Heart left ventricle (tissue), 16 donors: ENCODE results near the gene EML1. TPM values are rescaled to one million over a fixed set of nuclear protein-coding genes. Genes with fewer than 3 reads are reported as not detected.

ENCODE experiments used
- ATAC-seq, 4 donors: fragments of 200-7000 bp; cut with Tn5 transposase; one replicate each; pipeline ENCODE4 v1.9.1; 2020 to 2022; ENCODE audit warnings: moderate library complexity in 4 of 4, mild to moderate bottlenecking in 3 of 4, moderate number of reproducible peaks in 1 of 4
- DNase-seq, 5 donors: peaks; one replicate each; pipeline ENCODE4 v3.0.0-alpha.2; 2020
- H3K27ac ChIP-seq, 12 donors: fragments of 200-600 bp; sonication (generic) in 4 of 12; one replicate each; pipeline versions ENCODE4 v1.5.0 to v1.8.0; 2016 to 2022; ENCODE audit warnings: mild to moderate bottlenecking in 2 of 12
- H3K27me3 ChIP-seq, 9 donors: fragments of 200-600 bp; sonication (generic) in 2 of 9; one replicate each; pipeline versions ENCODE4 v1.5.1 to v1.8.0; 2016 to 2022; ENCODE audit warnings: mild to moderate bottlenecking in 3 of 9
- H3K36me3 ChIP-seq, 9 donors: fragments of 200-600 bp; sonication (generic) in 2 of 9; one replicate each; pipeline versions ENCODE4 v1.5.0 to v1.8.0; 2018 to 2022; ENCODE audit warnings: mild to moderate bottlenecking in 2 of 9
- H3K4me1 ChIP-seq, 12 donors: fragments of 200-600 bp; sonication (generic) in 4 of 12; one replicate each; pipeline versions ENCODE4 v1.5.0 to v1.8.0; 2016 to 2022; ENCODE audit warnings: mild to moderate bottlenecking in 3 of 12
- H3K4me3 ChIP-seq, 12 donors: fragments of 200-600 bp; sonication (generic) in 4 of 12; one replicate each; pipeline versions ENCODE4 v1.5.0 to v1.8.0; 2017 to 2022; ENCODE audit warnings: mild to moderate bottlenecking in 9 of 12, moderate library complexity in 4 of 12
- H3K9me3 ChIP-seq, 12 donors: fragments of 200-600 bp; sonication (generic) in 4 of 12; one replicate each; pipeline versions ENCODE4 v1.5.0 to v1.8.0; 2016 to 2022; ENCODE audit warnings: mild to moderate bottlenecking in 1 of 12
- CTCF ChIP-seq, 12 donors: fragments of 200-600 bp; sonication (generic) in 4 of 12; IDR thresholded peaks; one replicate each; pipeline versions ENCODE4 v1.5.0 to v1.8.0; 2018 to 2022; ENCODE audit warnings: antibody characterized with exemption in 12 of 12, mild to moderate bottlenecking in 5 of 12
- POLR2A ChIP-seq, 2 donors: fragments of 450-650 bp; IDR thresholded peaks; one replicate each; pipeline ENCODE4 v1.6.1; 2017; ENCODE audit warnings: antibody characterized with exemption in 2 of 2, mild to moderate bottlenecking in 2 of 2, moderate library complexity in 2 of 2
- WGBS, 4 donors: extraction: QIAGEN DNeasy Blood & Tissue Kit in 2 of 4; methylation state at CpG; one replicate each; pipeline versions ENCODE4 v1.1.5 to v1.1.7; 2013 to 2018; 5-methylcytosine and 5-hydroxymethylcytosine counted together
- intact Hi-C, 10 donors: fragments of 100-400 bp; cut with DNase I; formaldehyde crosslinking; loops; one replicate each; pipeline versions ENCODE4 v1.11.1 to v1.14.2; 2022
- polyA plus RNA-seq, 2 donors: library from polyadenylated mRNA; stranded (reverse); fragments of 200-250 nt; gene quantifications; one replicate each; pipeline ENCODE4 v1.2.3, GENCODE V29; 2013
- total RNA-seq, 9 donors: library from RNA; depleted of rRNA in 2 of 9; stranded (reverse); fragments of >200 nt in 2 of 9; fragmentation: NEBNext Ultra II Directional in 3 of 9; extraction: Animal tissue kit (Norgen Biotek cat#: 25700) in 3 of 9; gene quantifications; one replicate each; pipeline versions ENCODE4 v1.1.0 to v1.2.4, GENCODE V29; 2016 to 2023
- donor health status: ischemic (EF 13 %, LVEDD 7.1; RV severe dilation, severe dysfunction).
- donor health status: healthy with polysubstance abuse.
- donor health status: DM: no; HTN: yes; CAD: no.
- donor health status: DM: no; HTN: no; CAD: no.
- donor health status: ischemic (EF 25% LVEDD 6.9; RV normal size, moderate dysfunction).
- donor health status: ischemic (EF 25% LVEDD 5.7; RV mildly dilated, moderate dysfunction).
- donor health status: healthy.
- donor health status: DM: yes; HTN: yes; CAD: no.
- donor health status: ischemic (EF 35%, LVEDD 5.7; RV mildly dilated, moderate dysfunction).
- donor health status: nonischemic (EF 11% LVEDD 7.7; RV severe dilation, severe dysfunction).
- donor health status: DM: yes; HTN: yes; CAD: no.
- donor health status: PGD.
- donor health status: ischemic (EF 29% LVEDD 5.4; RV normal size, mild dysfunction).
- donor health status: nonischemic (EF 23%, LVEDD 6.1; RV moderate dilation, normal function).

EML1 gene
- total and polyA plus RNA-seq, 11 donors = 7.4 to 49.7 (median 39.3) TPM

GRCh38 chr14:99792210-99792535 lies 1.0 kb upstream of the EML1 start:
- intact Hi-C loops = loop anchor here in 9 of 10 donors (2.0 to 10.0 kb wide), 11 partner anchors 35 to 107 kb away; partner anchors contain the start of gene CYP46A1 (in 1 of the 9)
- ATAC-seq = no peak
- TF ChIP-seq CTCF (IDR thresholded peaks at IDR 0.05) = no peak
- no peak for TF ChIP-seq POLR2A (IDR thresholded peaks at IDR 0.05)
- no peak for DNase-seq
- Histone ChIP-seq H3K9me3 (no peaks in the 10 kb centered on the region), H3K4me3 (peak overlapping the region in 6 of 12 donors; percentile 58 to 73 (median 63)), H3K27me3 (peaks cover 0 to 15% (median 0%) of the 10 kb centered on the region in 9 donors), H3K4me1 (peaks cover 0 to 51% (median 35%) of the 10 kb centered on the region in 12 donors), H3K27ac (peak overlapping the region in 11 of 12 donors; percentile 18 to 94 (median 85)), H3K36me3 (no peaks in the 10 kb centered on the region)
- WGBS, 4 donors = 74 to 79% (median 78%) methylated on average over 6 of the region's 6 CpGs

GRCh38 chr14:99792551-99793212 lies 531 bp upstream of the EML1 start:
- Histone ChIP-seq H3K4me1 (peaks cover 0 to 51% (median 33%) of the 10 kb centered on the region in 12 donors), H3K27me3 (peaks cover 0 to 15% (median 0%) of the 10 kb centered on the region in 9 donors), H3K27ac (peak overlapping the region; percentile 50 to 94 (median 84)), H3K9me3 (no peaks in the 10 kb centered on the region), H3K36me3 (no peaks in the 10 kb centered on the region), H3K4me3 (peak overlapping the region; percentile 11 to 73 (median 60))
- DNase-seq (peak in 3 of 5 donors; percentile 38 to 72 (median 42)), ATAC-seq (peak in 3 of 4 donors; percentile 14 to 28 (median 25))
- no peak for TF ChIP-seq CTCF (IDR thresholded peaks at IDR 0.05)
- TF ChIP-seq POLR2A (IDR thresholded peaks at IDR 0.05) = no peak
- WGBS, 4 donors = 9 to 22% (median 16%) methylated on average over 12 to 65 of the region's 65 CpGs
- intact Hi-C loops = loop anchor here in 9 of 10 donors (2.0 to 10.0 kb wide), 11 partner anchors 35 to 108 kb away; partner anchors contain the start of gene CYP46A1 (in 1 of the 9)

GRCh38 chr14:99794151-99794780 lies 1.1 kb downstream of the EML1 start:
- Histone ChIP-seq H3K36me3 (no peaks in the 10 kb centered on the region), H3K9me3 (no peaks in the 10 kb centered on the region), H3K4me3 (peak overlapping the region; percentile 17 to 73 (median 56)), H3K4me1 (peaks cover 0 to 47% (median 33%) of the 10 kb centered on the region in 12 donors), H3K27me3 (peaks cover 0 to 15% (median 0%) of the 10 kb centered on the region in 9 donors), H3K27ac (peak overlapping the region in 5 of 12 donors; percentile 44 to 75 (median 53))
- TF ChIP-seq CTCF (IDR thresholded peaks at IDR 0.05) (no peak), POLR2A (IDR thresholded peaks at IDR 0.05) (no peak)
- no peak for ATAC-seq
- intact Hi-C loops = loop anchor here in 9 of 10 donors (5.0 to 10.0 kb wide), 7 partner anchors 37 to 91 kb away; no protein-coding TSS in a partner anchor
- WGBS, 4 donors = 73 to 79% (median 76%) methylated on average over 4 of the region's 4 CpGs
- no peak for DNase-seq

- H3K4me1 ChIP-seq = peaks cover 0 to 41% (median 29%) of the 10 kb centered on the region in 12 donors
- no peak for DNase-seq
- peak overlapping the region in 1 of 12 donors; percentile 15 for H3K27ac ChIP-seq
- peaks cover 0 to 15% (median 0%) of the 10 kb centered on the region in 9 donors for H3K27me3 ChIP-seq
- no peaks in the 10 kb centered on the region for H3K9me3 ChIP-seq
- no peak overlapping the region for H3K4me3 ChIP-seq
- intact Hi-C loops = loop anchor here in 5 of 10 donors (5.0 to 10.0 kb wide), 3 partner anchors 60 to 92 kb away; no protein-coding TSS in a partner anchor
- 85 to 92% (median 88%) methylated on average over 4 of the region's 4 CpGs for WGBS, 4 donors
- ATAC-seq = no peak
- TF ChIP-seq POLR2A (IDR thresholded peaks at IDR 0.05) (no peak), CTCF (IDR thresholded peaks at IDR 0.05) (no peak)
- no peaks in the 10 kb centered on the region for H3K36me3 ChIP-seq
These were observed 1.8 kb downstream of the EML1 start for GRCh38 chr14:99795046-99795445.
